Measurements from ENCODE around the gene MUC4. TPM values are rescaled to one million over a fixed set of nuclear protein-coding genes. Genes with fewer than 3 reads are reported as not detected.
"Not testable (repeated sequence)": the region's sequence is repeated elsewhere in the genome, so short reads cannot be mapped to it uniquely, and the experiment has no call there.

MUC4 gene
- total RNA-seq, 1 experiment from 2014 or later: not detected

GRCh38 chr3:195711813-195712534, 99.8 kb downstream of the MUC4 start:
- no peaks in the 10 kb centered on the region for H4K20me1 ChIP-seq (ENCODE audit: low read length)
- no peak for DNase-seq
- ATAC-seq: no peak
- ChIA-PET POLR2A (ENCODE audit: unreplicated experiment) (no interaction called here), CTCF (no interaction called here)
- no peak overlapping the region for H3K4me2 ChIP-seq (ENCODE audit: low read length)
- H3K27ac ChIP-seq (ENCODE audit: low read length): no peak overlapping the region
- H3F3A ChIP-seq (ENCODE audit: low read length, unreplicated experiment): no peaks in the 10 kb centered on the region
- intact Hi-C loops (cut with micrococcal nuclease): no loop called here
- H2AFZ ChIP-seq (ENCODE audit: low read length): no peak overlapping the region
- no TSS peak for BruUV-seq (replicated peaks)
- H3K9me2 ChIP-seq (replicated peaks; ENCODE audit: low read length): no peaks in the 10 kb centered on the region
- TF ChIP-seq EZH2 (IDR thresholded peaks at IDR 0.05; ENCODE audit: low read length, unreplicated experiment) (no peak), EZH2phosphoT487 (IDR thresholded peaks at IDR 0.05; ENCODE audit: borderline replicate concordance, low read length) (no peak), CTCF (conservative IDR thresholded peaks at IDR 0.05; ENCODE audit: low read depth, low read length) (no peak)
- no peaks in the 10 kb centered on the region for H3K79me2 ChIP-seq (ENCODE audit: low read length)
- H3K4me1 ChIP-seq (ENCODE audit: insufficient read depth, low read length): peaks cover 14% of the 10 kb centered on the region
- no peaks in the 10 kb centered on the region for H3K36me3 ChIP-seq (ENCODE audit: low read depth, low read length)
- no peak overlapping the region for H3K4me3 ChIP-seq (ENCODE audit: low read length)
- no peaks in the 10 kb centered on the region for H3K27me3 ChIP-seq (ENCODE audit: low read length)
- no peak overlapping the region for H3K9ac ChIP-seq (ENCODE audit: low read length)
- H3K9me3 ChIP-seq (ENCODE audit: low read length): no peaks in the 10 kb centered on the region

- H2AFZ ChIP-seq (ENCODE audit: low read length); DNase-seq; H3K9ac ChIP-seq (ENCODE audit: low read length); H3K79me2 ChIP-seq (ENCODE audit: low read length); CTCF ChIA-PET; H3K4me3 ChIP-seq (ENCODE audit: low read length); H3K27ac ChIP-seq (ENCODE audit: low read length); H3K4me1 ChIP-seq (ENCODE audit: insufficient read depth, low read length); H3K4me2 ChIP-seq (ENCODE audit: low read length); H3K9me2 ChIP-seq (replicated peaks; ENCODE audit: low read length); H3K9me3 ChIP-seq (ENCODE audit: low read length); intact Hi-C loops (cut with micrococcal nuclease); ATAC-seq; POLR2A ChIA-PET (ENCODE audit: unreplicated experiment); H4K20me1 ChIP-seq (ENCODE audit: low read length); H3K27me3 ChIP-seq (ENCODE audit: low read length); BruUV-seq (replicated peaks); H3K36me3 ChIP-seq (ENCODE audit: low read depth, low read length); H3F3A ChIP-seq (ENCODE audit: low read length, unreplicated experiment): not testable (repeated sequence)
Observed at GRCh38 chr3:195711091-195711812, 100.5 kb downstream of the MUC4 start.

- H3K9me3 ChIP-seq (ENCODE audit: low read length); BruUV-seq (replicated peaks); DNase-seq; H3K4me1 ChIP-seq (ENCODE audit: insufficient read depth, low read length); H3K4me2 ChIP-seq (ENCODE audit: low read length); H3K27me3 ChIP-seq (ENCODE audit: low read length); H3K9me2 ChIP-seq (replicated peaks; ENCODE audit: low read length); H3F3A ChIP-seq (ENCODE audit: low read length, unreplicated experiment); ATAC-seq; CTCF ChIA-PET; H4K20me1 ChIP-seq (ENCODE audit: low read length); intact Hi-C loops (cut with micrococcal nuclease); H3K36me3 ChIP-seq (ENCODE audit: low read depth, low read length); H3K27ac ChIP-seq (ENCODE audit: low read length); H2AFZ ChIP-seq (ENCODE audit: low read length); H3K4me3 ChIP-seq (ENCODE audit: low read length); H3K9ac ChIP-seq (ENCODE audit: low read length); POLR2A ChIA-PET (ENCODE audit: unreplicated experiment); H3K79me2 ChIP-seq (ENCODE audit: low read length): not testable (repeated sequence)
Observed at GRCh38 chr3:195710126-195710905, 101.4 kb downstream of the MUC4 start.
